Activated CD4-positive, alpha-beta T cell treated with anti-CD3 and anti-CD28 coated beads, Interleukin-2, amount 50 U/mL, for 4 hours (primary cell): ENCODE measurements around the gene TECTA.

Experiments used
- DNase-seq, 2 experiments: peaks; one replicate each; pipeline ENCODE4 v3.0.0-alpha.2; 2020

TECTA gene, protein sequence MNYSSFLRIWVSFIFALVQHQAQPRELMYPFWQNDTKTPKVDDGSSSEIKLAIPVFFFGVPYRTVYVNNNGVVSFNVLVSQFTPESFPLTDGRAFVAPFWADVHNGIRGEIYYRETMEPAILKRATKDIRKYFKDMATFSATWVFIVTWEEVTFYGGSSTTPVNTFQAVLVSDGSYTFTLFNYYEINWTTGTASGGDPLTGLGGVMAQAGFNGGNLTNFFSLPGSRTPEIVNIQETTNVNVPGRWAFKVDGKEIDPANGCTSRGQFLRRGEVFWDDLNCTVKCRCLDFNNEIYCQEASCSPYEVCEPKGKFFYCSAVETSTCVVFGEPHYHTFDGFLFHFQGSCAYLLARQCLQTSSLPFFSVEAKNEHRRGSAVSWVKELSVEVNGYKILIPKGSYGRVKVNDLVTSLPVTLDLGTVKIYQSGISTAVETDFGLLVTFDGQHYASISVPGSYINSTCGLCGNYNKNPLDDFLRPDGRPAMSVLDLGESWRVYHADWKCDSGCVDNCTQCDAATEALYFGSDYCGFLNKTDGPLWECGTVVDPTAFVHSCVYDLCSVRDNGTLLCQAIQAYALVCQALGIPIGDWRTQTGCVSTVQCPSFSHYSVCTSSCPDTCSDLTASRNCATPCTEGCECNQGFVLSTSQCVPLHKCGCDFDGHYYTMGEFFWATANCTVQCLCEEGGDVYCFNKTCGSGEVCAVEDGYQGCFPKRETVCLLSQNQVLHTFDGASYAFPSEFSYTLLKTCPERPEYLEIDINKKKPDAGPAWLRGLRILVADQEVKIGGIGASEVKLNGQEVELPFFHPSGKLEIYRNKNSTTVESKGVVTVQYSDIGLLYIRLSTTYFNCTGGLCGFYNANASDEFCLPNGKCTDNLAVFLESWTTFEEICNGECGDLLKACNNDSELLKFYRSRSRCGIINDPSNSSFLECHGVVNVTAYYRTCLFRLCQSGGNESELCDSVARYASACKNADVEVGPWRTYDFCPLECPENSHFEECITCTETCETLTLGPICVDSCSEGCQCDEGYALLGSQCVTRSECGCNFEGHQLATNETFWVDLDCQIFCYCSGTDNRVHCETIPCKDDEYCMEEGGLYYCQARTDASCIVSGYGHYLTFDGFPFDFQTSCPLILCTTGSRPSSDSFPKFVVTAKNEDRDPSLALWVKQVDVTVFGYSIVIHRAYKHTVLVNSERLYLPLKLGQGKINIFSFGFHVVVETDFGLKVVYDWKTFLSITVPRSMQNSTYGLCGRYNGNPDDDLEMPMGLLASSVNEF (N-terminal part only)

DNA sequence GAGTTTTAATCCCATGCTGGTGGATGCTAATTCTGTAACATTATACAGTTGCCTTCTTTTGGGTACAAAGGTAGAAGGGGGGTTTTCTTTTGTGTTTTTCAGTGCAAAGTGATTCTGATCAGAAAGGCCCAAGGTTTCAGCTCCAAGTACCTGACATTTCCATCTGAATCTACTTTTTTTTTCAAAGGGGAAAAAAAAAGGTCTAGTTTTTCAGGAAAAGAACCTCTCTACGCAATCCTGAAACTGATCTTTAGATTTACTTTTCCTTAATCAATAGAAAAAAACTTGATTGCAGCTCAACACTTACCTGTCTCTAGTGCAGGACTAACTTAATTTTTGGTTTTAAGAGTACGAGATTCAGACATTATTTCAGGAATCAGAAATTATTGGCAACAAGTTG, at the start of gene TECTA:
Gene TECTA (plus strand): TSS at position 301 of the 400 bp plus-strand sequence. CDS start 1,423 bp downstream, outside the sequence.
- no peak for DNase-seq

DNA sequence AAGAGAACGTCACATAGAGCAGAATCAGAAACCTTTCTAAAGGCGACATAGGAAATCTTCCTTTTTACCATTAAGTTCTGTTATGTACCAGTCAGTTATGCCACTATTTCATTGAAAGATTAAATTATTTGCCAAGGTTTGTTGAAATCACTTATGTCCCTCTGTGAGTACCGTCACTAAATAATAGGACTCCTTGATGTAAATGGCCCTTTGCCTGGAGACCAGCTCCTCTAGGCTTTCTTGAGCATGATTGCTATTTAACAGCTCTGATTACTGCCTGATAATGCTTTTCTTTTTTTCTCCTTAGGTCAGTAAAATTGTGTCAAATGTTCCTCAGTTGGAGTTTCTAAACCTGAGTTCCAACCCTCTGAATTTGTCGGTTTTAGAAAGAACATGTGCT, 47.8 kb upstream of the TECTA start:
- DNase-seq, result no peak

DNA sequence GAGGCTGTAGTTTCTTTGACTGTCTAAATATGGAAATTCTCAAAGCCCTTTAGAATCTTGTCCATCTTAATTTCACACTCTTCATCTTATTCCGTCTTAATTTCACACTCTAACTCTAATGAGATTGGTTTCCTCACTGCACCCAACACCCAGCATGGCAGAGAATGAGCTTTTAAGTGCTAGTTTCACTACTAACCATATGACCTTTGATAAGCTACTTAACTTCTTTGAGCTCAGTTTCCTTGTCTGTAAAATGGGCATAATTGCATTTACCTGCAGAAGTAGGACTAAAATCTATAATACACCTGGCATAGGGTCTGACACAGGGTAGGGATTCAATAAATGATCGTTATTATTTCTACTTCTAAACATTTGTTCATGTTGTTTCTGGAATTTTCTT, 46.8 kb upstream of the TECTA start:
- DNase-seq, result no peak

DNA sequence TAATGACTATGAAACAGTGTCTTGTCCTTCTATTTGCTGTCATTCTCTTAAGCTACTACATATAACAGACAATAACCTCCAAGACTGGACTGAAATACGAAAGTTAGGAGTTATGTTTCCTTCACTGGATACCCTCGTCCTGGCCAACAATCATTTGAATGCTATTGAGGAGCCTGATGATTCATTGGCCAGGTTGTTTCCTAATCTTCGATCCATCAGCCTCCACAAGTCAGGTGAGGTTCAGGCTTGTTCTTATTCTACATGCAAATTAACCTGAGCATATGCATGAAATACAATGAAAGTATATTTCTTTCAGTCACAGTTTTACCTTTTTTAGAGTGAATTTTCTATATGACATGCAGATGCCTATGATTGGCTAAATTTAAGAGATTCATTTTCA, 46.0 kb upstream of the TECTA start:
- DNase-seq, result no peak

DNA sequence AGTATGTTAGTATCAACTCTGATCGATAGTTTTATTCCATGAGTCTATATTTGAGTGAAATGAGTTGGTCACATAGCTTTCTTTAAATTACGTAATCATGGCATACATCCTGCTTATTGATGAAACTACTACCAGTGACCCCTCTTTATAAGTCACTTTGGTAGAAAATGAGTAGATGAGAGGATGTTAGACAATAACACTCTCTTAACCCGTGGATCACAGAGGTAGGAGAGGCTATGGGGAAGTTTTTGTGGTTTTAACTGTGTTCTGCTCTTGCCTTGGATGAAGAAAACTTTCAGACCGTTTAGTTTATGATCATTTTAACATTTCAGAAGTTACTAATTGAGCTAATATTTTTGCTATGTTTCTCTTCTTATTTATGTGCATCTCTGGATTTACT, 43.1 kb upstream of the TECTA start:
- DNase-seq, result no peak

GRCh38 chr11:121058941-121059340, 42.1 kb upstream of the TECTA start:
- DNase-seq, result no peak

- DNase-seq, result no peak
Observed at GRCh38 chr11:121059605-121060004, 41.4 kb upstream of the TECTA start.

DNA sequence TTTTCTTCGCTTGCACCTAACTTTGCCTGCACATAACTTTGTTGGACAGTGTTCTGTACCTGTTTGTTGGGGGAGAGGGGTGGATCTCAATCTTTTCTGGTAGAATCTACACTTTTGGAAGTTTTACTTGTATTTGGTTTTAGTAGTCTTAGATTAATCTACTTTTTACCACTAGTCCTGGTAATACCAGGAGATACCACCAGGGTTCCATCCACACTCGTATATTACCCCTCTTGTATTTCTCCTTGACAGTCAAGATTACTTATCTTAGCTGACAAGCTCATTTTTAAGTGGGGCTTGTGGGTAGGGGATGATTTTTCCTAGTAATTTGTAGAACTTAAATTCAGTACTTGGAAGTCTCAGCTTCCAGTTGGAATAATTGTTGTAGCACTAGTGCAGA, 37.3 kb upstream of the TECTA start:
- DNase-seq, result no peak

GRCh38 chr11:121066623-121067022, 34.4 kb upstream of the TECTA start:
- DNase-seq, result no peak

DNA sequence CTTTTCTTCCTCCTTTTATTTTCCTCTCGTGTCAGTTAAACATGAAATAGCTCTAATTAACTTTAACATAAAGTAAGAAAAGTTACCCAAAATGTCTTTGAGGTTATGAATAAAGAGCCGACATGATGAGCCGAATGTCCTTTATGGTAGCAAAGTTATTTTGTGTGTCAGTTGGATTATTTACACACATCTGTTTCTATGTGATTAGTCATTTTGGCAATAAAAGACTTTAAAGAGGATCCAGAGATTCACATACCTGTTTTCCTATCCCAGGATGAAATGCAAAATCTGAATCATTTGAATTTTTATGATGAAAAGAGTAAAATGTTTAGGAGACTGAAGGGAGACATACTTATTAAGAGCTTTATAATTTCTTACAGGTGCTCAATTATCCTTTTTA, 34.0 kb upstream of the TECTA start:
- no peak for DNase-seq

GRCh38 chr11:121067453-121067852, 33.6 kb upstream of the TECTA start:
- DNase-seq, result no peak

GRCh38 chr11:121067962-121068647, 32.9 kb upstream of the TECTA start:
- no peak for DNase-seq

- no peak for DNase-seq
Observed at GRCh38 chr11:121068787-121069186, 32.3 kb upstream of the TECTA start.

- DNase-seq, result no peak
Observed at GRCh38 chr11:121070951-121071845, 29.8 kb upstream of the TECTA start.

DNA sequence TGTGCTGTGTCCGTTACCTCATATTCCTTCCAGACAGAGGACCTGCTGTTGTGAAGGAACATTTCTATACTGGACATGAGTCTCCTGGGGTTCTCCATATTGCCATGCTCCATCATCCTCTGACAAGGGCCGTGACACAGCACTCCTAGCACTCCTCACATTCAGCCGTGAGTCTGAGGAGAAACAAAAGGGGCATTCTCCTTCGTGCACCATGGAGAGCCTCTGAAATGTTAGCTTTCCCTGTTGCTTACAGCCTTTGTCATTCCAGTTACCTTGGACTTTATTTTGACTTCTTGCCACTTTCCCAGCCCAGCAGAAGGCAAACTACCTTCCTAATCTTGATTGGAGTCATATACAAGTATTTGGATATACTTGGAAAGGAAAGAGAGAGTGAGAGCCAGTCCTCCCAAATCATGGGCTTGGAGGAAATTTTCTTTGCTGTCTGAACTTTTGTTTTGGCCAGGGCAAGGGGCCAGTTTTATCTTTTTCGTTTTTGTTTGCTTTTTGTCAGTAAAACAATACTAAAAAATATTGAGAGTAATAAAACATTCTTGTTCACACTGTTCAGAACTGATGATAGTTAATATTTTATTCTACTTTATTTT, 29.1 kb upstream of the TECTA start:
- DNase-seq, result no peak

- no peak for DNase-seq
Observed at GRCh38 chr11:121081321-121081720, 19.7 kb upstream of the TECTA start.

- no peak for DNase-seq
Observed at GRCh38 chr11:121082219-121082618, 18.8 kb upstream of the TECTA start.

GRCh38 chr11:121082670-121083069, 18.4 kb upstream of the TECTA start:
- DNase-seq, result no peak

DNA sequence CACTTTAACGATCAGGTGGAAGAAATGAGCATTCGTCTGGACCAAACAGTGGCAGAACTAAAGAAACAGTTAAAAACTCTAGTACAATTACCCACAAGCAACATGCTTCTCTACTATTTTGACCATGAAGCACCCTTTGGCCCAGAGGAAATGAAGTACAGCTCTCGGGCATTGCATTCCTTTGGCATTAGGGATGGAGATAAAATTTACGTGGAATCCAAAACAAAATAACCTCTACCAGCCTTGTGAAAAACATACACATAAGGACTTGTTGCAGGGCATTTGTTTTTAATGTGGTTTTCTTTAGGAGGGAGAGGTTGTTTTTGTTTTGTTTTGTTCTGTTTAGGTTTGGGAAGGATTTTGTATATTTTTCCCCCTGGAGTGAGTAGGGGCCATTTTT, 14.2 kb upstream of the TECTA start:
- DNase-seq, result no peak

- no peak for DNase-seq
Observed at GRCh38 chr11:121089566-121089965, 11.5 kb upstream of the TECTA start.

- DNase-seq, result no peak
Observed at GRCh38 chr11:121090145-121090721, 10.8 kb upstream of the TECTA start.
